Endothelial cell of umbilical vein (primary cell): Measurements from ENCODE around the gene GPR157.
"Not testable (repeated sequence)": the region's sequence is repeated elsewhere in the genome, so short reads cannot be mapped to it uniquely, and the experiment has no call there.

Experiments used
- EZH2 ChIP-seq: IDR thresholded peaks from 2 replicates; pipeline ENCODE4 v1.6.1; 2012; ENCODE audit warnings: borderline replicate concordance, low read depth, mild to moderate bottlenecking, moderate library complexity, low read length, inconsistent platforms; ENCODE audit not compliant: severe bottlenecking
- FOS ChIP-seq: IDR thresholded peaks from 2 replicates; pipeline ENCODE4 v1.6.1; 2011; ENCODE audit warnings: mild to moderate bottlenecking, low read length, moderate library complexity, borderline replicate concordance; ENCODE audit not compliant: insufficient read depth
- JUN ChIP-seq: IDR thresholded peaks from 2 replicates; pipeline ENCODE4 v1.6.1; 2011; ENCODE audit warnings: borderline replicate concordance, low read depth; ENCODE audit not compliant: insufficient read length, insufficient read depth
- MYC ChIP-seq: IDR thresholded peaks from one replicate; pipeline ENCODE4 v1.6.1; 2011; ENCODE audit warnings: mild to moderate bottlenecking, low read depth, low read length
- POLR2A ChIP-seq: IDR thresholded peaks from 2 replicates; pipeline ENCODE4 v1.6.1; 2012; ENCODE audit warnings: low read depth, mild to moderate bottlenecking, control low read depth, low read length
- POLR2AphosphoS5 ChIP-seq: IDR thresholded peaks from 2 replicates; pipeline ENCODE4 v1.6.1; 2012; ENCODE audit warnings: low read depth, mild to moderate bottlenecking, control low read depth, low read length, moderate library complexity; ENCODE audit not compliant: insufficient read depth
- TF ChIP-seq, protein P1 (sequence below), 2 donors: IDR thresholded peaks; 1 replicate in 1 of 2; 2 replicates in 1 of 2; pipeline ENCODE4 v1.5.1; 2011; ENCODE audit warnings: low read length in 2 of 2, mild to moderate bottlenecking in 2 of 2, moderate library complexity in 2 of 2, control low read depth in 1 of 2, inconsistent platforms in 1 of 2, low read depth in 1 of 2; ENCODE audit not compliant: insufficient read depth in 1 of 2; ENCODE audit errors: extremely low read depth in 1 of 2
- TF ChIP-seq, protein P2 (sequence below): IDR thresholded peaks from 2 replicates; pipeline ENCODE4 v1.6.1; 2011; ENCODE audit not compliant: insufficient read depth, insufficient read length

DNA sequence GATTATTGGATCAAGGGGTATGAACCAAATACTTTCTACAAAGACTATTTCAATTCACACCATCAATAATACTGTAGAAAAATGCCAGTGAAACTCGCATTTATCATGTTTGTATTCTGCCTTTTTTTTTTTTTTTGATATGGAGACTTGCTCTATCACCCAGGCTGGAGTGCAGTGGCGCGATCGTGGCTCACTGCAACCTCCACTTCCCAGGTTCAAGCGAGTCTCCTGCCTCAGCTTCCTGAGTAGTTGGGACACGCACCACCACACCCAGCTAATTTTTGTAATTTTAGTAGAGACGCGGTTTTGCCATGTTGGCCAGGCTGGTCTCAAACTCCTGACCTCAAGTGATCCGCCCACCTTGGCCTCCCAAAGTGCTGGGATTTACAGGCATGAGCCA, 3.1 kb downstream of the GPR157 start:
- not testable (repeated sequence) for TF ChIP-seq POLR2AphosphoS5, MYC, EZH2, POLR2A, JUN, FOS
- TF ChIP-seq, protein P1, sequence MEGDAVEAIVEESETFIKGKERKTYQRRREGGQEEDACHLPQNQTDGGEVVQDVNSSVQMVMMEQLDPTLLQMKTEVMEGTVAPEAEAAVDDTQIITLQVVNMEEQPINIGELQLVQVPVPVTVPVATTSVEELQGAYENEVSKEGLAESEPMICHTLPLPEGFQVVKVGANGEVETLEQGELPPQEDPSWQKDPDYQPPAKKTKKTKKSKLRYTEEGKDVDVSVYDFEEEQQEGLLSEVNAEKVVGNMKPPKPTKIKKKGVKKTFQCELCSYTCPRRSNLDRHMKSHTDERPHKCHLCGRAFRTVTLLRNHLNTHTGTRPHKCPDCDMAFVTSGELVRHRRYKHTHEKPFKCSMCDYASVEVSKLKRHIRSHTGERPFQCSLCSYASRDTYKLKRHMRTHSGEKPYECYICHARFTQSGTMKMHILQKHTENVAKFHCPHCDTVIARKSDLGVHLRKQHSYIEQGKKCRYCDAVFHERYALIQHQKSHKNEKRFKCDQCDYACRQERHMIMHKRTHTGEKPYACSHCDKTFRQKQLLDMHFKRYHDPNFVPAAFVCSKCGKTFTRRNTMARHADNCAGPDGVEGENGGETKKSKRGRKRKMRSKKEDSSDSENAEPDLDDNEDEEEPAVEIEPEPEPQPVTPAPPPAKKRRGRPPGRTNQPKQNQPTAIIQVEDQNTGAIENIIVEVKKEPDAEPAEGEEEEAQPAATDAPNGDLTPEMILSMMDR (IDR thresholded peaks at IDR 0.05; ENCODE audit: extremely low read depth in 1 of 2, insufficient read depth in 1 of 2, low read depth in 1 of 2, low read length in 2 of 2) = not testable (repeated sequence)
- TF ChIP-seq, protein P2, sequence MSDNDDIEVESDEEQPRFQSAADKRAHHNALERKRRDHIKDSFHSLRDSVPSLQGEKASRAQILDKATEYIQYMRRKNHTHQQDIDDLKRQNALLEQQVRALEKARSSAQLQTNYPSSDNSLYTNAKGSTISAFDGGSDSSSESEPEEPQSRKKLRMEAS = not testable (repeated sequence)
